GM20000 (cell line): ENCODE measurements around the gene ADGRV1.

Source experiments
- DNase-seq: peaks from one replicate; pipeline ENCODE4 v3.0.0; 2012; ENCODE audit warnings: low spot score
- TF ChIP-seq, protein P1 (sequence below): IDR thresholded peaks from 2 replicates; pipeline ENCODE4 v1.5.1; 2012; ENCODE audit warnings: mild to moderate bottlenecking, control low read depth; ENCODE audit errors: extremely low read depth, missing control alignments

ADGRV1 gene, protein sequence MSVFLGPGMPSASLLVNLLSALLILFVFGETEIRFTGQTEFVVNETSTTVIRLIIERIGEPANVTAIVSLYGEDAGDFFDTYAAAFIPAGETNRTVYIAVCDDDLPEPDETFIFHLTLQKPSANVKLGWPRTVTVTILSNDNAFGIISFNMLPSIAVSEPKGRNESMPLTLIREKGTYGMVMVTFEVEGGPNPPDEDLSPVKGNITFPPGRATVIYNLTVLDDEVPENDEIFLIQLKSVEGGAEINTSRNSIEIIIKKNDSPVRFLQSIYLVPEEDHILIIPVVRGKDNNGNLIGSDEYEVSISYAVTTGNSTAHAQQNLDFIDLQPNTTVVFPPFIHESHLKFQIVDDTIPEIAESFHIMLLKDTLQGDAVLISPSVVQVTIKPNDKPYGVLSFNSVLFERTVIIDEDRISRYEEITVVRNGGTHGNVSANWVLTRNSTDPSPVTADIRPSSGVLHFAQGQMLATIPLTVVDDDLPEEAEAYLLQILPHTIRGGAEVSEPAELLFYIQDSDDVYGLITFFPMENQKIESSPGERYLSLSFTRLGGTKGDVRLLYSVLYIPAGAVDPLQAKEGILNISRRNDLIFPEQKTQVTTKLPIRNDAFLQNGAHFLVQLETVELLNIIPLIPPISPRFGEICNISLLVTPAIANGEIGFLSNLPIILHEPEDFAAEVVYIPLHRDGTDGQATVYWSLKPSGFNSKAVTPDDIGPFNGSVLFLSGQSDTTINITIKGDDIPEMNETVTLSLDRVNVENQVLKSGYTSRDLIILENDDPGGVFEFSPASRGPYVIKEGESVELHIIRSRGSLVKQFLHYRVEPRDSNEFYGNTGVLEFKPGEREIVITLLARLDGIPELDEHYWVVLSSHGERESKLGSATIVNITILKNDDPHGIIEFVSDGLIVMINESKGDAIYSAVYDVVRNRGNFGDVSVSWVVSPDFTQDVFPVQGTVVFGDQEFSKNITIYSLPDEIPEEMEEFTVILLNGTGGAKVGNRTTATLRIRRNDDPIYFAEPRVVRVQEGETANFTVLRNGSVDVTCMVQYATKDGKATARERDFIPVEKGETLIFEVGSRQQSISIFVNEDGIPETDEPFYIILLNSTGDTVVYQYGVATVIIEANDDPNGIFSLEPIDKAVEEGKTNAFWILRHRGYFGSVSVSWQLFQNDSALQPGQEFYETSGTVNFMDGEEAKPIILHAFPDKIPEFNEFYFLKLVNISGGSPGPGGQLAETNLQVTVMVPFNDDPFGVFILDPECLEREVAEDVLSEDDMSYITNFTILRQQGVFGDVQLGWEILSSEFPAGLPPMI (N-terminal part only)

DNA sequence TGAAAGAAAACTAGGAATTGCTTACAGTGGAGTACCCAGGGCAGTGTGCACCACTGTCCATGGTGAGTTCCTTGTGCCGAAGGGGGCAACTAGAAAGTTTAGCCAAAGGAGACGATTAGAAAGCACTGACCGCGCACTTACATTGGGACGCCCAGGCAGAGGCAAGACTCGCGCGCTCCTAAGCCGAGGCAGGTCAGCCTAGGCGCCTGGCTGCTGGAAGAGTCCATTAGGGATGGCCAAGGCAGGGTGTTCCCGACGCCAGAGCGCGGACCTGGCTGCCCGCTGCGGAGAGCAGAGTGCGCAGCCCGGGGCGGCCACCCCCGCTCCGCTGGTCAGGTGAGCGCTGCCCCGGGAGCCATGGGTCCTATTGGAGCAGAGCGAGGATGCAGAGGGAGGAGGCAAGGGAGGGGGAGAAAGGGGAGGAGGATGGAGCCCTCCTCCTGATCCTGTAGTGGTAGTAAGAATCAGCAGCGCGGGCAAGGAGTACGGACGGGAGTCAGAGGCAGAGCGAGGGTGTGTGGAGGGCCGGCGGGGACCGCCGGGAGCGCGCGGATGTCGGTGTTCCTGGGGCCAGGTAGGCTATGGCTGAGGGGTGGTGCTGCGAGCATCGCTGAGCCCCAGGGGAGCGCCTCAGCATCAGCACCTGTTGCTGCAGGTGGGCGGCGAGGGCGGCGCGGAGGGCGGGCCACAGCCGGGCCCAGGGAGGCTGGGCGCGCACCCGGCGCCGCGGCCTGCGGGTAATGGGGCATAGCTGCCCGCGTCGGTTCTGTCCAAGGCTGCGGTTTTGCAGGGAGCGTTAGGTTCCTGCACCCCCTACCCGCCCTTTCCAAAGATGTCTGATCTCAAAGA, at the start of gene ADGRV1:
Gene ADGRV1, plus strand, starts transcription at position 454 of the 849 bp plus-strand sequence. Its CDS starts 99 bp downstream, at position 553.
- peak; percentile 31 for DNase-seq

DNA sequence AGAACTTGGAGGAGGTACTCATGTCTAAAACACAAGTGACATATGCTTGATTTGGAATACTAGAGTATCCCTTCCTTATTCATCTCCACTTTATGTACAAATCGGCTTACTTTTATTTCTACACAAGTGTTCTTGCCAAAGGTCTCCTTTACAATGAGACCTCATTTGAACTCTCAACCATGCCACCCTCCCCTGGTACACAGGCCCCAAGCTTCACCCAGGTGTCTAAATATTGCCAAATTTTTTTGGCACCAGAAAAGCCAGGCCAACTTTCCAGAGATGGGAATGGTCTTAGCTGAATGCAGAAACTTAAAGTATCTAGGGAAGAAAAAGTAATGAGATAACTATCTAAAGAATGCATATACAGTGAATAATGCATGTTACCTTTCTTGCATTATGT, 48.2 kb upstream of the ADGRV1 start:
- TF ChIP-seq, protein P1, sequence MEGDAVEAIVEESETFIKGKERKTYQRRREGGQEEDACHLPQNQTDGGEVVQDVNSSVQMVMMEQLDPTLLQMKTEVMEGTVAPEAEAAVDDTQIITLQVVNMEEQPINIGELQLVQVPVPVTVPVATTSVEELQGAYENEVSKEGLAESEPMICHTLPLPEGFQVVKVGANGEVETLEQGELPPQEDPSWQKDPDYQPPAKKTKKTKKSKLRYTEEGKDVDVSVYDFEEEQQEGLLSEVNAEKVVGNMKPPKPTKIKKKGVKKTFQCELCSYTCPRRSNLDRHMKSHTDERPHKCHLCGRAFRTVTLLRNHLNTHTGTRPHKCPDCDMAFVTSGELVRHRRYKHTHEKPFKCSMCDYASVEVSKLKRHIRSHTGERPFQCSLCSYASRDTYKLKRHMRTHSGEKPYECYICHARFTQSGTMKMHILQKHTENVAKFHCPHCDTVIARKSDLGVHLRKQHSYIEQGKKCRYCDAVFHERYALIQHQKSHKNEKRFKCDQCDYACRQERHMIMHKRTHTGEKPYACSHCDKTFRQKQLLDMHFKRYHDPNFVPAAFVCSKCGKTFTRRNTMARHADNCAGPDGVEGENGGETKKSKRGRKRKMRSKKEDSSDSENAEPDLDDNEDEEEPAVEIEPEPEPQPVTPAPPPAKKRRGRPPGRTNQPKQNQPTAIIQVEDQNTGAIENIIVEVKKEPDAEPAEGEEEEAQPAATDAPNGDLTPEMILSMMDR: no peak
- no peak for DNase-seq

More for the DNA sequence above, at the start of gene ADGRV1:
- TF ChIP-seq, protein P1: no peak

DNA sequence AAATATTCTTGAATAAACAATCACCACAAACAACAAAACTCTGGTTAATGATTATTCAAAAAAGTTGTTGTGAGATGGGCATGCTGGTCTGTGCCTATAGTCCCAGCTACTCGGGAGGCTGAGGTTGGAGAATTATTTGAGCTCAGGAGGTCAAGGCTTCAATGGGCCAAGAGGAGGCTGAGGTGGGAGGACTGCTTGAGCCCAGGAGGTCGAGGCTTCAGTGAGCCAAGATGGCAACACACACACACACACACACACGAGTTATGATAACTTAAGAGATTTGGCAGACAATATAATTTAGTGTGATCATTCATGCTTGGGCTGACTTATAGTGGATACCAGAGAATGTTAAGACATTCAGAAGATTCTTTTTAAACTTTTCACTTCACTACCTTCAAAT, 44.1 kb upstream of the ADGRV1 start:
- TF ChIP-seq, protein P1: no peak
- no peak for DNase-seq

DNA sequence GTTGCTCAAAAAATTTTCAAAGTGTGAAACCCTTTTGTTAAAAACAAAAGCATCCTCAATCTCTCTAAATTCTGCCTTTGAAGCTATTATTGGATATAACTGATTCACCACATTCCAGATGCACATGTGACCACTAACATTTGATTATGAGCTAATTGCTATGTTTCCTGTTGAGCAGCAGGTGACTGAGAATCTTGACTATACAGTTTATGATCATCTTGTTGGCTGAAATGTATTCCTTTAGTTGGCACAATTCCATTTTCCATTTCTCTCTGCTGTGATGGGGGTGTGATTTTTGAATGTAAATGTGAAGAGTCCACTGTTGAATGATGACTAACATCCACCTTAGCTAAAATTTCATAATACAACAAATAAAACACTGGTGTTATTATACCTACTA, 39.9 kb upstream of the ADGRV1 start:
- no peak for DNase-seq
- TF ChIP-seq, protein P1: no peak

DNA sequence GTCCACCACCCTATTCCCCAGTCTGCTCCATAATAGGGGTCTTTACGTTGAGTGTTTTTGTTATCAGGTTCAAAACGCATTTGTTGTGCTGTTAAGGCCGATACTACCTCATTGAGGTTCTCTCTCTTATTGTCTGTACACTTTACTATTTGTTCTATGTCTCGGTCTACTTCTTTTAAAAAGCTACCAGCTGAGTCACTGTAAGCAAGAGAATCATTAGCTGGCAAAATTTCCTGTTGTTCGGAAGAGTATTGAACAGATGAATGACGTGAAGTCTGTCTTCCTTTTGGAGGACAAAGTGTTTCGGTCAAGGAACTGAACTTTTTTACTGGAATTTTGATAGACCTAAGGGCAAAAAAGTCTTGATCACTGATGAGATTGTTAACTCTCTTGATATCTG, 39.5 kb upstream of the ADGRV1 start:
- DNase-seq: no peak
- TF ChIP-seq, protein P1: no peak

DNA sequence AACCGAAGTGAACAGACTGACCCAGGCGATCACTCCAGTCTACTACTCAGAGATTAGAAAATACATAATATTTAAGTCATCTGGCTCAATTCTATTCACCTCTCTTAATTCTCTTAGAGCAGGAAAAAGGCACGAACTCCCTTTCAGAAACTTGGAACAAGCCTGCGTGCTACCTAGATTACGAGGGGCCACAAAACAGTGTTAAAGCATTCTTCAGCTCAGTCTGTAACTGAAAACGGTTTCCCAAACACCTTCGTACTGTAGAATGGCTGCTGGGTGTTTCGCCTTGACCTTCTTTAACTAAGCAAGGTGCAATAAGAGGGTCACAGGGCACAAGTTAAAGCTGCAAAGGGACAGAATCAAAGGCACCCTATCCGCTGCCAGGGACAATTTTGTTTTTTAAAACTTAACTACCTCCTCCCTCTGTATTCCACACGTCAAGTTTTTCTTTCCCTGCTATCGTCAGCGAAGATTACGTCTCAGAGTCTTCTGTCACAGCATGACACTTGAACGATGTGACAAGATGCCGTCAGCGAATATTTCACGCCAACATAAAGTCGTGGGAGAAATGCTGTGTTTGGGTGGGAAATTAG, 29.9 kb upstream of the ADGRV1 start:
- TF ChIP-seq, protein P1: no peak
- peak; percentile 14 for DNase-seq
